HCT116 (cell line): ENCODE measurements around the gene ARHGAP42. TPM values are rescaled to one million over a fixed set of nuclear protein-coding genes. Genes with fewer than 3 reads are reported as not detected.

Experiments used
- ATAC-seq: fragments of 200-7000 bp; cut with Tn5 transposase; 2 replicates; pipeline ENCODE4 v1.9.1; 2020; ENCODE audit warnings: mild to moderate bottlenecking, moderate library complexity
- BruUV-seq: library from RNA; stranded (reverse); fragments of 400-500 nt; replicated peaks from 2 replicates; lab custom pipeline; 2021; lab: Mats Ljungman, UMichigan
- CTCF ChIA-PET: fragments of 300-600 bp; sonication (Branson Sonifier 250); formaldehyde crosslinking; loops from one replicate; lab custom pipeline; 2021; ENCODE audit warnings: antibody characterized with exemption; lab: Charles Lee
- POLR2A ChIA-PET: fragments of 300-600, 350-600 bp; sonication (Branson Sonifier 250); formaldehyde crosslinking; loops from one replicate; lab custom pipeline; 2021; ENCODE audit warnings: antibody characterized with exemption; lab: Charles Lee
- RAD21 ChIA-PET, 2 experiments: fragments of 300-600 bp; sonication (Branson Sonifier 250); formaldehyde crosslinking; loops; one replicate each; lab custom pipeline; 2023; ENCODE audit warnings: low total read pairs in 2 of 2; ENCODE audit not compliant: uncharacterized antibody in 2 of 2, unreplicated experiment in 2 of 2, low non-redundant PET in 1 of 2; lab: Charles Lee
- DNase-seq: peaks from one replicate; pipeline ENCODE4 v3.0.0-alpha.2; 2010; ENCODE audit warnings: low read depth, low spot score
- H2AFZ ChIP-seq: fragments of 200-600 bp; shearing (Covaris generic), sonication (generic); 2 replicates; pipeline ENCODE4 v1.6.1; 2017; ENCODE audit warnings: low read depth, mixed run types, mixed read lengths, antibody characterized with exemption, low read length; ENCODE audit not compliant: poor library complexity, severe bottlenecking
- H3K27ac ChIP-seq: 2 replicates; pipeline ENCODE4 v1.5.1; 2012; ENCODE audit warnings: low read depth, low read length
- H3K27me3 ChIP-seq: fragments of 200-600 bp; sonication (generic); 2 replicates; pipeline ENCODE4 v1.6.1; 2016; ENCODE audit warnings: mixed run types, low read length, mixed read lengths; ENCODE audit not compliant: insufficient read depth
- H3K36me3 ChIP-seq, 2 experiments: fragments of 200-500 bp in 1 of 2; fragments of 200-600 bp in 1 of 2; sonication (Bioruptor generic) in 1 of 2; sonication (generic) in 1 of 2; 2 replicates each; pipeline versions ENCODE4 v1.5.1 to v1.6.1; 2014 to 2016; ENCODE audit warnings: low read length in 2 of 2, inconsistent platforms in 1 of 2, mixed read lengths in 1 of 2, mixed run types in 1 of 2; ENCODE audit not compliant: insufficient read depth in 2 of 2, control insufficient read depth in 1 of 2
- H3K4me1 ChIP-seq, 2 experiments: fragments of 200-600 bp in 1 of 2; sonication (generic) in 1 of 2; 2 replicates each; pipeline versions ENCODE4 v1.5.1 to v1.6.1; 2012 to 2017; ENCODE audit warnings: low read length in 2 of 2, inconsistent platforms in 1 of 2, mild to moderate bottlenecking in 1 of 2, mixed read lengths in 1 of 2, mixed run types in 1 of 2, moderate library complexity in 1 of 2; ENCODE audit not compliant: insufficient read depth in 2 of 2, control insufficient read depth in 1 of 2
- H3K4me2 ChIP-seq: fragments of 200-600 bp; sonication (generic); 2 replicates; pipeline ENCODE4 v1.6.1; 2017; ENCODE audit warnings: mixed run types, low read length, mixed read lengths
- H3K4me3 ChIP-seq, 2 experiments: fragments of 200-600 bp in 1 of 2; sonication (generic) in 1 of 2; replicated peaks in 1 of 2; 2 replicates each; pipeline ENCODE4 v1.5.1; 2011 to 2016; ENCODE audit warnings: low read length in 2 of 2, control low read depth in 1 of 2, low read depth in 1 of 2, mild to moderate bottlenecking in 1 of 2, mixed read lengths in 1 of 2, mixed run types in 1 of 2
- H3K79me2 ChIP-seq: fragments of 200-600 bp; sonication (generic); 2 replicates; pipeline ENCODE4 v1.6.1; 2017; ENCODE audit warnings: mild to moderate bottlenecking, mixed run types, low read length, moderate library complexity, mixed read lengths; ENCODE audit not compliant: insufficient read depth
- H3K9ac ChIP-seq: fragments of 200-600 bp; sonication (generic); 2 replicates; pipeline ENCODE4 v1.6.1; 2016; ENCODE audit warnings: low read length, mixed read lengths
- H3K9me2 ChIP-seq: fragments of 200-600 bp; sonication (generic), shearing (Covaris generic); 2 replicates; pipeline ENCODE4 v1.6.1; 2017; ENCODE audit warnings: mixed run types, mild to moderate bottlenecking, moderate library complexity; ENCODE audit not compliant: insufficient read depth
- H3K9me3 ChIP-seq, 2 experiments: fragments of 200-500 bp in 1 of 2; fragments of 200-600 bp in 1 of 2; sonication (Bioruptor generic) in 1 of 2; sonication (generic) in 1 of 2; 2 replicates each; pipeline ENCODE4 v1.6.1; 2014 to 2017; ENCODE audit warnings: low read length in 2 of 2, mixed read lengths in 2 of 2, inconsistent platforms in 1 of 2, low read depth in 1 of 2, mild to moderate bottlenecking in 1 of 2, mixed run types in 1 of 2, moderate library complexity in 1 of 2; ENCODE audit not compliant: control insufficient read depth in 1 of 2, insufficient read depth in 1 of 2
- H4K20me1 ChIP-seq: fragments of 200-600 bp; sonication (generic), shearing (Covaris generic); 2 replicates; pipeline ENCODE4 v1.6.1; 2017; ENCODE audit warnings: mixed run types, mild to moderate bottlenecking, moderate library complexity; ENCODE audit not compliant: insufficient read depth
- CBX3 ChIP-seq: IDR thresholded peaks from 2 replicates; pipeline ENCODE4 v1.6.1; 2012; ENCODE audit warnings: low read depth
- CTCF ChIP-seq, 3 experiments: fragments of 200-600 bp in 1 of 3; sonication (generic) in 1 of 3; IDR thresholded peaks in 2 of 3; conservative IDR thresholded peaks in 1 of 3; 2 replicates each; pipeline ENCODE4 v1.5.1; 2012 to 2017; ENCODE audit warnings: low read depth in 2 of 3, low read length in 2 of 3, antibody characterized with exemption in 1 of 3, borderline replicate concordance in 1 of 3, control low read depth in 1 of 3, mild to moderate bottlenecking in 1 of 3, mixed read lengths in 1 of 3, mixed run types in 1 of 3, moderate library complexity in 1 of 3; ENCODE audit not compliant: insufficient read depth in 1 of 3
- EGR1 ChIP-seq: IDR thresholded peaks from 2 replicates; pipeline ENCODE4 v1.6.1; 2012; ENCODE audit warnings: low read depth
- ELF1 ChIP-seq: IDR thresholded peaks from 2 replicates; pipeline ENCODE4 v1.6.1; 2012; ENCODE audit warnings: low read depth, borderline replicate concordance
- EZH2phosphoT487 ChIP-seq: fragments of 200-600 bp; IDR thresholded peaks from 2 replicates; pipeline ENCODE4 v1.6.1; 2018; ENCODE audit warnings: antibody characterized with exemption, borderline replicate concordance
- FOSL1 ChIP-seq: IDR thresholded peaks from 2 replicates; pipeline ENCODE4 v1.6.1; 2012; ENCODE audit warnings: low read depth
- JUND ChIP-seq: IDR thresholded peaks from 2 replicates; pipeline ENCODE4 v1.6.1; 2012
- POLR2A ChIP-seq: IDR thresholded peaks from 2 replicates; pipeline ENCODE4 v1.7.0; 2011; ENCODE audit warnings: borderline replicate concordance; ENCODE audit not compliant: insufficient read depth, insufficient read length; ENCODE audit errors: extremely low read depth
- RAD21 ChIP-seq: IDR thresholded peaks from 2 replicates; pipeline ENCODE4 v1.6.1; 2012; ENCODE audit warnings: low read depth, mild to moderate bottlenecking
- SIN3A ChIP-seq: IDR thresholded peaks from 2 replicates; pipeline ENCODE4 v1.6.1; 2012; ENCODE audit warnings: low read depth
- SP1 ChIP-seq: IDR thresholded peaks from 2 replicates; pipeline ENCODE4 v1.6.1; 2012; ENCODE audit warnings: low read depth
- SRF ChIP-seq: IDR thresholded peaks from 2 replicates; pipeline ENCODE4 v1.6.1; 2012; ENCODE audit warnings: low read depth
- TCF7L2 ChIP-seq: IDR thresholded peaks from 2 replicates; pipeline ENCODE4 v1.7.0; 2011; ENCODE audit warnings: borderline replicate concordance, inconsistent platforms; ENCODE audit not compliant: insufficient read depth, insufficient read length; ENCODE audit errors: extremely low read depth
- YY1 ChIP-seq: IDR thresholded peaks from 2 replicates; pipeline ENCODE4 v1.6.1; 2011; ENCODE audit warnings: low read length, low read depth, moderate library complexity, mild to moderate bottlenecking; ENCODE audit not compliant: insufficient replicate concordance; ENCODE audit errors: extremely low read depth
- ZBTB33 ChIP-seq: IDR thresholded peaks from 2 replicates; pipeline ENCODE4 v1.6.1; 2011; ENCODE audit warnings: mild to moderate bottlenecking, low read length, moderate library complexity; ENCODE audit not compliant: insufficient replicate concordance; ENCODE audit errors: extremely low read depth
- intact Hi-C: fragments of 100-400 bp; cut with micrococcal nuclease; formaldehyde crosslinking; loops from 2 replicates; pipeline ENCODE4 v1.10.0; 2022
- total RNA-seq: library from RNA; stranded (reverse); gene quantifications from one replicate; pipeline ENCODE4 v1.2.1, GENCODE V29; 2021; ENCODE audit not compliant: unreplicated experiment
- TF ChIP-seq, protein P1 (sequence below): IDR thresholded peaks from 2 replicates; pipeline ENCODE4 v1.6.1; 2012

Gene ARHGAP42
- total RNA-seq, 1 experiment from 2014 or later = 12.3 TPM

DNA sequence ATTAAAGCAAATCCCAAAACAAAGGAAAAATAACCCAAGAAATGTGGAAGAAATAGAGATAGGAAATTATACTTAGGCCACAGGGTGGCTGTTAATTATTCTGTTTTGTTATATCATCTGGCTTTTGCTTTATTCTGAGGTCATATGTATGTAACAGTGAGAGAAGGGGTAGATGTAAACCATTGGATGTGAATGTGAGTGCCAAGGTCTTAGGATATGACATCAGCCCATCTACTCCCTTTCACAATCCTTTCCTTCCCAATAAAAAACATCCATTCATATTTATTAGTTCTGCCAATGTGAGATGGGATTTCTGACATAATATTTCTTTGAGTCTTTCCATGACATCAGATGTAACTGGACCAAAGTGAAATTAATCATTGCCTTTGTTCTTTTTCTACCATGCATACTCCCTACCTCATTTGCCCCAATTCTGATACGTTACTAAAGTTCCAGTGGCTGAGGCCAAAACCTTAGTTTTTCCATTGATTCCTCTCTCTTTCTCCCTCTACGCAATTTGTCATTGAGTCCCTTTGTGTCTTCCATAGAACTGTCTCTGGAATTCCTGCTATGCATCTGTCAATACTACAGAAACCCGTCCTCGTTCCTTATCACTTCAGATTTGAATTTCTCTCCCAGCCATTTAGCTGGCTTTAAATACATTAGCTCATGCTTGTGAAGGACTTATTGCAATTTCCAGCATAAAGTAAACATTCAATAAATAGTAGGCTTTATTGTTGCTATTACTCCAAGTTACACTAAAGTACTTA is 170.3 kb downstream of the ARHGAP42 start:
- intact Hi-C loops = no loop called here
- Histone ChIP-seq H3K4me1 (peaks cover 0 to 19% of the 10 kb centered on the region in 2 experiments; a peak in 2 of 4 replicates), H3K4me3 (no peak overlapping the region), H3K27me3 (no peaks in the 10 kb centered on the region), H3K36me3 (no peaks in the 10 kb centered on the region), H3K9ac (no peak overlapping the region), H2AFZ (no peak overlapping the region), H3K79me2 (no peaks in the 10 kb centered on the region), H4K20me1 (no peaks in the 10 kb centered on the region), H3K27ac (no peak overlapping the region), H3K9me2 (no peaks in the 10 kb centered on the region), H3K9me3 (no peaks in the 10 kb centered on the region), H3K4me2 (no peak overlapping the region)
- ATAC-seq (no peak), DNase-seq (no peak)
- TF ChIP-seq SP1 = no peak
- no peak for TF ChIP-seq ELF1
- TF ChIP-seq RAD21 = no peak
- TF ChIP-seq FOSL1 = no peak
- no peak for TF ChIP-seq POLR2A
- no peak for TF ChIP-seq EGR1
- TF ChIP-seq, protein P1, sequence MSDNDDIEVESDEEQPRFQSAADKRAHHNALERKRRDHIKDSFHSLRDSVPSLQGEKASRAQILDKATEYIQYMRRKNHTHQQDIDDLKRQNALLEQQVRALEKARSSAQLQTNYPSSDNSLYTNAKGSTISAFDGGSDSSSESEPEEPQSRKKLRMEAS = no peak
- TF ChIP-seq CTCF (IDR thresholded peaks at IDR 0.05 in 2 of 3, conservative IDR thresholded peaks at IDR 0.05 in 1 of 3; ENCODE audit: borderline replicate concordance in 1 of 3, insufficient read depth in 1 of 3, low read depth in 2 of 3, low read length in 2 of 3) = no peak
- TF ChIP-seq EZH2phosphoT487 = no peak
- TF ChIP-seq SRF = no peak
- no peak for TF ChIP-seq TCF7L2
- TF ChIP-seq ZBTB33 = no peak
- no peak for TF ChIP-seq CBX3
- TF ChIP-seq JUND = no peak
- TF ChIP-seq YY1 = no peak
- TF ChIP-seq SIN3A = no peak
- ChIA-PET POLR2A (no interaction called here), CTCF (no interaction called here), RAD21 (no interaction called here)
- BruUV-seq = no TSS peak
